ENCODE measurements around the gene CEP89.

The CEP89 gene

DNA sequence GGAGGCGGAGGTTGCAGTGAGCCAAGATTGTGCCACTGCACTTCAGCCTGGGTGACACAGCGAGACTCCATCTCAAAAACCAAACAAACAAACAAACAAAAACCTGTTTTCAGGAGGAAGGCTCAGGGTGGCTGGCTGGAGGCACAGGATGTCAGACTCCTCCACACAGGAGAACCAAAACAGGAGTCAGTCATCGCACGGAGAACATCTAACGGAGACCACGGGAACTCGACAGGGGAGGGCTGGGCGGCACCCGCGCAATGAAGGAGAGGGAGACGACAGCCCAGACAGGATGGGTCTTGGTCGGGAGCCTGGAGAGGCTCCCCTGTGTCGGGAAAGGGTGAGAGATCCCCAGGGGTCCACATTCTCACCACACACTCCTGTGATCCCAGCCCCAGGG, 81.4 kb downstream of the CEP89 start:
- no peak overlapping the region for H3K9ac ChIP-seq (ENCODE audit: low read length)
- TF ChIP-seq, protein P1, sequence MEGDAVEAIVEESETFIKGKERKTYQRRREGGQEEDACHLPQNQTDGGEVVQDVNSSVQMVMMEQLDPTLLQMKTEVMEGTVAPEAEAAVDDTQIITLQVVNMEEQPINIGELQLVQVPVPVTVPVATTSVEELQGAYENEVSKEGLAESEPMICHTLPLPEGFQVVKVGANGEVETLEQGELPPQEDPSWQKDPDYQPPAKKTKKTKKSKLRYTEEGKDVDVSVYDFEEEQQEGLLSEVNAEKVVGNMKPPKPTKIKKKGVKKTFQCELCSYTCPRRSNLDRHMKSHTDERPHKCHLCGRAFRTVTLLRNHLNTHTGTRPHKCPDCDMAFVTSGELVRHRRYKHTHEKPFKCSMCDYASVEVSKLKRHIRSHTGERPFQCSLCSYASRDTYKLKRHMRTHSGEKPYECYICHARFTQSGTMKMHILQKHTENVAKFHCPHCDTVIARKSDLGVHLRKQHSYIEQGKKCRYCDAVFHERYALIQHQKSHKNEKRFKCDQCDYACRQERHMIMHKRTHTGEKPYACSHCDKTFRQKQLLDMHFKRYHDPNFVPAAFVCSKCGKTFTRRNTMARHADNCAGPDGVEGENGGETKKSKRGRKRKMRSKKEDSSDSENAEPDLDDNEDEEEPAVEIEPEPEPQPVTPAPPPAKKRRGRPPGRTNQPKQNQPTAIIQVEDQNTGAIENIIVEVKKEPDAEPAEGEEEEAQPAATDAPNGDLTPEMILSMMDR (IDR thresholded peaks at IDR 0.05; ENCODE audit: insufficient read depth, low read length, poor library complexity, severe bottlenecking) = no peak
- H3K36me3 ChIP-seq (ENCODE audit: low read length) = 0 out of 2 replicates have a peak, but pooled peaks cover 6% of the 10 kb centered on the region
- no peak overlapping the region for H2AFZ ChIP-seq (ENCODE audit: low read depth, low read length, severe bottlenecking)
- no peak overlapping the region for H3K27ac ChIP-seq (ENCODE audit: low read depth, low read length)
- no peaks in the 10 kb centered on the region for H3F3A ChIP-seq (ENCODE audit: insufficient read depth)
- no peaks in the 10 kb centered on the region for H3K9me2 ChIP-seq (replicated peaks; ENCODE audit: insufficient read depth, low read length)
- H3K9me3 ChIP-seq (ENCODE audit: insufficient read depth, low read length) = no peaks in the 10 kb centered on the region; the same call in 1 of the 2 replicates
- H3K27me3 ChIP-seq (ENCODE audit: low read length) = no peaks in the 10 kb centered on the region
- H3K79me2 ChIP-seq (ENCODE audit: insufficient read depth, low read length) = no peaks in the 10 kb centered on the region
- no peak overlapping the region for H3K4me2 ChIP-seq (ENCODE audit: low read depth, low read length, poor library complexity, severe bottlenecking)
- H3K4me3 ChIP-seq (ENCODE audit: insufficient read depth, low read length, poor library complexity, severe bottlenecking) = no peak overlapping the region
- H4K20me1 ChIP-seq (ENCODE audit: low read depth, low read length) = no peaks in the 10 kb centered on the region

DNA sequence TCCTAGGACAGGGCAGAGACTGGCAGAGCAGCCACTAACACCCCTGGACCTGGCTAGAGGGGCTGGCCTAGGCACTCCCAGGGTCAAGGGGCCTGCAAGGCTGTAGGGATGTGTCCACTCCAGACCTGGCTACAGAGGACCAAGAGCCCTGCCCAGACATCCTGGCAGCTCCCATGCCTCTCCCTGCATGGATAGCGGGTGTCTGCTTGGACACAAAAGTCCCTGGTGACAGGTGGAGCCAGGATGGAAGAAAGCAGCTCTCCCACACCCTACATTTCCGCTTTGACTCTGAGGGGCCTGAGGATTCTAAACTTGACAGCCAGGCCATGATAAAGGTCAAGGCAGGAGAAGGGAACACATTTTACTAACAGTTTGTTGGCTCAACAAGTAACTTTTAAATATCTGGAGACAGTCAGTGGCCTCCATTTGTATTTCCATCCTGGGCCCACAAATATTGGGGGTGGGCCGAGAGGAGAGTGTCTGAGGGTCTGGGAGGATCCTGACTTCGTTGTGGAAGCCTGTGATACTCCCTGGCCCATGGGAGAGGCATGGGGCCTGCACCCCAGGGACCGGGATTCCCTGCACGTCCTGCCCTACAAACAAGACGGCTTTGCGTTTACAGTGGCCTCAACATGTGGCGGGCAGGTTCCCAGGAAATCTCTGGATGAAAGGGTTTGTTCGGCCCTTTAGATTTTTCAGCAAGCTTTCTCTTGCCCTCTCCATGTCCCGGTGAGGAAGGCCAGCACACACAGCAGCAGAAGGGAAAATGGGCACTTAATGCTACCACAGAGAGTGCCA, 82.4 kb downstream of the CEP89 start:
- Histone ChIP-seq H3K4me2 (ENCODE audit: low read depth, low read length, poor library complexity, severe bottlenecking) (no peak overlapping the region), H3K4me3 (ENCODE audit: insufficient read depth, low read length, poor library complexity, severe bottlenecking) (no peak overlapping the region)

DNA sequence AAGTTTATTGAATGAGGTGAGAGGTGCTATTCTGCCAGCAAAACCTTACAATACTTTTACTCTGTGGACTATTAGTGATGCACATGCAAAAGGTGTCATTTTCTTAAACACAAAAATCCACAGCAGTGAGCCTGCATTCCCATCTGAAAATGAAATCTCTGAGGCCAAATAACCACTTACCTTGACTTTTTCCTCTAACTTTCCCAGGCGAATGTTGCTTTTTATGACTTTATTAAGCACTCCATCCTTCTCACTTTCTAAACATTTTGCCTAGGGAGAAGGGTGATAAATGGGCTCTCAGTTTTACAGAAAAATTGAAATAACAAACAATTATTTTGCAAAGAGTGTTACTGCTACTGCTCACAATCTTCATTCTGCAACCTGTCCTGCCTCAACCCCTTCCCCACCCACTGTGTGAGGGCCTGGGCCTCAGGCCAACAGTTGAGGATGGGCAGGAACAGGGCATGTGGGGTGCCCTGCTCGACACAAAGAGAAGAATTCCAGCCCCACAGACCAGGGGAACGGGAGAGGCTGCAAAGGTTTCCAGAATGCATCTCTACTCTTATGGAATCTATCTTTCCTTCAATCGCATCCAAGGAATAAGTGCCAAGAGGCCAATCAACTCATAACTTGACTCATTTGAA, 84.1 kb downstream of the CEP89 start:
- no peak overlapping the region for H3K9ac ChIP-seq (ENCODE audit: low read length)
- no peaks in the 10 kb centered on the region for H4K20me1 ChIP-seq (ENCODE audit: low read depth, low read length)
- TF ChIP-seq EZH2phosphoT487 (conservative IDR thresholded peaks at IDR 0.05; ENCODE audit: low read length) = no peak
- TF ChIP-seq, protein P1 (IDR thresholded peaks at IDR 0.05; ENCODE audit: insufficient read depth, low read length, poor library complexity, severe bottlenecking) = no peak

More for the DNA sequence above, 82.4 kb downstream of the CEP89 start:
- Histone ChIP-seq H3K9me3 (ENCODE audit: insufficient read depth, low read length) (no peaks in the 10 kb centered on the region; the same call in 1 of the 2 replicates), H3K36me3 (ENCODE audit: low read length) (0 out of 2 replicates have a peak, but pooled peaks cover 6% of the 10 kb centered on the region), H3K9ac (ENCODE audit: low read length) (no peak overlapping the region), H3K79me2 (ENCODE audit: insufficient read depth, low read length) (no peaks in the 10 kb centered on the region), H2AFZ (ENCODE audit: low read depth, low read length, severe bottlenecking) (no peak overlapping the region), H4K20me1 (ENCODE audit: low read depth, low read length) (no peaks in the 10 kb centered on the region), H3K9me2 (replicated peaks; ENCODE audit: insufficient read depth, low read length) (no peaks in the 10 kb centered on the region), H3K27me3 (ENCODE audit: low read length) (no peaks in the 10 kb centered on the region), H3K27ac (ENCODE audit: low read depth, low read length) (no peak overlapping the region), H3F3A (ENCODE audit: insufficient read depth) (no peaks in the 10 kb centered on the region)
- TF ChIP-seq EZH2phosphoT487 (conservative IDR thresholded peaks at IDR 0.05; ENCODE audit: low read length) = no peak
- TF ChIP-seq, protein P1 (IDR thresholded peaks at IDR 0.05; ENCODE audit: insufficient read depth, low read length, poor library complexity, severe bottlenecking) = no peak

More for the DNA sequence above, 84.1 kb downstream of the CEP89 start:
- Histone ChIP-seq H3K79me2 (ENCODE audit: insufficient read depth, low read length) (no peaks in the 10 kb centered on the region), H3K27me3 (ENCODE audit: low read length) (no peaks in the 10 kb centered on the region), H3K9me3 (ENCODE audit: insufficient read depth, low read length) (no peaks in the 10 kb centered on the region; the same call in 1 of the 2 replicates), H3K27ac (ENCODE audit: low read depth, low read length) (no peak overlapping the region), H3K4me2 (ENCODE audit: low read depth, low read length, poor library complexity, severe bottlenecking) (no peak overlapping the region), H3K4me3 (ENCODE audit: insufficient read depth, low read length, poor library complexity, severe bottlenecking) (no peak overlapping the region), H3F3A (ENCODE audit: insufficient read depth) (no peaks in the 10 kb centered on the region), H3K36me3 (ENCODE audit: low read length) (no peaks in the 10 kb centered on the region), H2AFZ (ENCODE audit: low read depth, low read length, severe bottlenecking) (no peak overlapping the region), H3K9me2 (replicated peaks; ENCODE audit: insufficient read depth, low read length) (no peaks in the 10 kb centered on the region)
